ENCODE results near the gene SCAI.

GRCh38 chr9:125103021-125103420 lies 40.3 kb downstream of the SCAI start:
- TF ChIP-seq PATZ1 (CRISPR knock-in tag; IDR thresholded peaks at IDR 0.05; ENCODE audit: borderline replicate concordance) (no peak), TCF4 (CRISPR knock-in tag; IDR thresholded peaks at IDR 0.05; ENCODE audit: borderline replicate concordance) (no peak), ESRRG (CRISPR knock-in tag; IDR thresholded peaks at IDR 0.05) (no peak), CSRNP3 (CRISPR knock-in tag; IDR thresholded peaks at IDR 0.05) (no peak), ZFP30 (CRISPR knock-in tag; IDR thresholded peaks at IDR 0.05) (no peak), RARB (CRISPR knock-in tag; IDR thresholded peaks at IDR 0.05) (no peak), POU6F1 (CRISPR knock-in tag; IDR thresholded peaks at IDR 0.05; ENCODE audit: borderline replicate concordance, low read depth) (no peak), CREB5 (CRISPR knock-in tag; IDR thresholded peaks at IDR 0.05; ENCODE audit: low read depth) (no peak)

Data from SK-N-SH treated with all-trans-retinoic acid at 6 μM for 48 hours (cell line).